ENCODE measurements around the gene ANKRD11. TPM values are rescaled to one million over a fixed set of nuclear protein-coding genes. Genes with fewer than 3 reads are reported as not detected.

Gene ANKRD11
- total and polyA plus RNA-seq, 9 donors, result 52.1 to 188 (median 109) TPM

- Histone ChIP-seq H3K36me3 (no peaks in the 10 kb centered on the region), H3K27ac (no peak overlapping the region), H3K4me3 (no peak overlapping the region), H3K4me1 (ENCODE audit: insufficient read depth) (peaks cover 20% of the 10 kb centered on the region), H3K9me3 (no peaks in the 10 kb centered on the region), H3K27me3 (no peaks in the 10 kb centered on the region)
- intact Hi-C loops (cut with DNase I), result no loop called here
- no peak for TF ChIP-seq CTCF (IDR thresholded peaks at IDR 0.05)
- TF ChIP-seq POLR2A (IDR thresholded peaks at IDR 0.05), result no peak
- TF ChIP-seq EP300 (IDR thresholded peaks at IDR 0.05), result no peak
- no peak for DNase-seq
- 84 to 92% (median 89%) methylated on average over 4 of the region's 4 CpGs for WGBS, 3 donors
Observed at GRCh38 chr16:89452241-89452640, 38.1 kb downstream of the ANKRD11 start.

- H3K27me3 ChIP-seq, result no peaks in the 10 kb centered on the region
- H3K4me3 ChIP-seq, result no peak overlapping the region
- H3K27ac ChIP-seq, result no peak overlapping the region
- no peak for DNase-seq
- H3K36me3 ChIP-seq, result no peaks in the 10 kb centered on the region
- intact Hi-C loops (cut with DNase I), result no loop called here
- no peaks in the 10 kb centered on the region for H3K9me3 ChIP-seq
- H3K4me1 ChIP-seq (ENCODE audit: insufficient read depth), result peaks cover 29% of the 10 kb centered on the region
- WGBS, 3 donors, result 84 to 89% (median 88%) methylated on average over 5 of the region's 5 CpGs
- no peak for TF ChIP-seq EP300 (IDR thresholded peaks at IDR 0.05)
- TF ChIP-seq POLR2A (IDR thresholded peaks at IDR 0.05), result no peak
- no peak for TF ChIP-seq CTCF (IDR thresholded peaks at IDR 0.05)
Observed at GRCh38 chr16:89450537-89450936, 39.8 kb downstream of the ANKRD11 start.

GRCh38 chr16:89449726-89450335 is 40.5 kb downstream of the ANKRD11 start:
- no peak overlapping the region for H3K4me3 ChIP-seq
- no peaks in the 10 kb centered on the region for H3K9me3 ChIP-seq
- no peaks in the 10 kb centered on the region for H3K36me3 ChIP-seq
- H3K27me3 ChIP-seq, result no peaks in the 10 kb centered on the region
- no peak for DNase-seq
- no peak overlapping the region for H3K27ac ChIP-seq
- 68 to 81% (median 75%) methylated on average over 3 of the region's 3 CpGs for WGBS, 3 donors
- intact Hi-C loops (cut with DNase I), result no loop called here
- H3K4me1 ChIP-seq (ENCODE audit: insufficient read depth), result peaks cover 28% of the 10 kb centered on the region
- TF ChIP-seq EP300 (IDR thresholded peaks at IDR 0.05) (no peak), POLR2A (IDR thresholded peaks at IDR 0.05) (no peak), CTCF (IDR thresholded peaks at IDR 0.05) (no peak)

- no peak overlapping the region for H3K4me3 ChIP-seq
- no peaks in the 10 kb centered on the region for H3K27me3 ChIP-seq
- no peaks in the 10 kb centered on the region for H3K36me3 ChIP-seq
- H3K4me1 ChIP-seq (ENCODE audit: insufficient read depth), result peaks cover 29% of the 10 kb centered on the region
- 76 to 86% (median 80%) methylated on average over 10 of the region's 10 CpGs for WGBS, 3 donors
- intact Hi-C loops (cut with DNase I), result no loop called here
- DNase-seq, result no peak
- H3K9me3 ChIP-seq, result no peaks in the 10 kb centered on the region
- TF ChIP-seq CTCF (IDR thresholded peaks at IDR 0.05), result no peak
- no peak for TF ChIP-seq POLR2A (IDR thresholded peaks at IDR 0.05)
- TF ChIP-seq EP300 (IDR thresholded peaks at IDR 0.05), result no peak
- H3K27ac ChIP-seq, result no peak overlapping the region
Observed at GRCh38 chr16:89448656-89449055, 41.7 kb downstream of the ANKRD11 start.
